Measurements from ENCODE around the gene UNC13A. TPM values are rescaled to one million over a fixed set of nuclear protein-coding genes. Genes with fewer than 3 reads are reported as not detected.

Gene UNC13A
- total RNA-seq, 4 donors from 2014 or later = under 0.01 to 0.40 (median 0.15) TPM

DNA sequence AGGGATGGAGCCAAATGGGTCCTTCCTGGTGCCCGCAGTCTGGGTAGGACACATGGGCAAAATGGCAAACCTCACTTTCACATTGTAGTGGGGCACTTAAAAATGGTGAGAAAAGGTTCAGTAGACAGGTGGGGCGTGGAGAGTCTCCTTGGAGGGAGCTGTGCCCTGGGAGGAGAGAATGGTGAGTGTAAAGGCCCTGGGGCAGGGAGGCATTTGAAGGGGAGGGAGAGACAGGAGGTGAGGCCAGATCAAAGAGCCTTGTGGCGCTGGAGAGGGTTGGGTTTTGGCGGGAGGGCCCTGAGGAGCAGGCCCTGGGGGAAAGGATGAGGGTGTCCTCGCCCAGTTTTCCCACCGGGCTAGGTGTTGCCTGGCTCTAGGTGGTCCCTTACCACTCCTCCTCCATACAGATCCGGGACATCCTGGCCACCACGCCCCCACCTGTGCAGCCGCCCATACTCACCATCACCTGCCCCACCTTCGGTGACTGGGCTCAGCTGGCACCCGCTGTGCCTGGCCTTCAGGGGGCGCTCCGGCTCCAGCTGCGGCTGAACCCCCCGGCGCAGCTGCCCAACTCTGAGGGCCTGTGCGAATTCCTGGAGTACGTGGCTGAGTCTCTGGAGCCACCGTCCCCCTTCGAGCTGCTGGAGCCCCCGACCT, 37.4 kb upstream of the UNC13A start:
- 83% methylated on average over 5 of the region's 21 CpGs; no CpG with 5 or more reads in 1 of the 2 donors for WGBS, 2 donors (ENCODE audit: low coverage in 1 of 2)
- Histone ChIP-seq H3K4me1 (peaks cover 0 to 39% (median 21%) of the 10 kb centered on the region in 3 donors), H3K27me3 (no peaks in the 10 kb centered on the region), H3K4me3 (no peak overlapping the region), H3K36me3 (peaks cover 0 to 82% of the 10 kb centered on the region in 2 donors), H3K27ac (no peak overlapping the region), H3K9me3 (no peaks in the 10 kb centered on the region)
- TF ChIP-seq CTCF (IDR thresholded peaks at IDR 0.05) (no peak), POLR2AphosphoS5 (IDR thresholded peaks at IDR 0.05) (no peak), EP300 (IDR thresholded peaks at IDR 0.05) (no peak), POLR2A (IDR thresholded peaks at IDR 0.05) (no peak)
- no peak for ATAC-seq

- Histone ChIP-seq H3K36me3 (peaks cover 0 to 74% of the 10 kb centered on the region in 2 donors), H3K9me3 (no peaks in the 10 kb centered on the region), H3K27ac (no peak overlapping the region), H3K27me3 (no peaks in the 10 kb centered on the region), H3K4me3 (no peak overlapping the region), H3K4me1 (peaks cover 0 to 47% (median 24%) of the 10 kb centered on the region in 3 donors)
- no peak for ATAC-seq
- WGBS, 2 donors (ENCODE audit: low coverage in 1 of 2) = no CpG with 5 or more reads among the region's 7 CpGs
- TF ChIP-seq POLR2A (IDR thresholded peaks at IDR 0.05) (no peak), EP300 (IDR thresholded peaks at IDR 0.05) (no peak), POLR2AphosphoS5 (IDR thresholded peaks at IDR 0.05) (no peak), CTCF (IDR thresholded peaks at IDR 0.05) (no peak)
Measured at GRCh38 chr19:17724655-17725054, 36.5 kb upstream of the UNC13A start.

DNA sequence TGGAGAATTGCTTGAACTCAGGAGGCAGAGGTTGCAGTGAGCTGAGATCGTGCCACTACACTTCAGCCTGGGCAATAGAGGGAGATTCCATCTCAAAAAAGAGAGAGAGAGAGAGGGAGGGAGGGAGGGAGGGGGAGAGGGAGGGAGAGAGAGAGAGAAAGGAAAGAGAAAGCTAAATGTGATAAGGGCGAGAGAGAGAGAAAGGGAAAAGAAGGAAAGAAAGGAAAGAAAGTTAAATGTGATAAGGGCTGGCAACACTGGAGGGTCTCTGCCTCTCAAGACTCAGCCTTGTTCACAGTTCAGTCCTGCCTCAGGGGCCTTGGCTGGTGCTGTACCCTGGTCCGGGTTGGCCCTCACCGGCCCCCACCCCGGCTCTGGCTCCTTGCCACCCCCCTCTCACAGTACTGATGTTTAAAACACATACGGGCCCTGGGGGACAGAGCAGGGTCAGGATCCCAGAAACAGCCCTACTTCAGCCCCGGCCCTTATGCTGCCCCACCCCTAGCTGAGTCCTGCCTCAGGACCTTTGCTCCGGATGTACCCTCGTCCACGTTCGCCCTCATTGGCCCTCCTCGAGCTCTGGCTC, 34.6 kb upstream of the UNC13A start:
- peak overlapping the region in 1 of 4 donors; percentile 21 for H3K27ac ChIP-seq
- H3K4me1 ChIP-seq = peaks cover 0 to 62% (median 25%) of the 10 kb centered on the region in 3 donors
- peaks cover 0 to 54% of the 10 kb centered on the region in 2 donors for H3K36me3 ChIP-seq
- no peaks in the 10 kb centered on the region for H3K27me3 ChIP-seq
- WGBS, 2 donors (ENCODE audit: low coverage in 1 of 2) = 40 to 59% methylated on average over 1 to 7 of the region's 12 CpGs
- no peak for TF ChIP-seq CTCF (IDR thresholded peaks at IDR 0.05)
- no peak for TF ChIP-seq EP300 (IDR thresholded peaks at IDR 0.05)
- no peak overlapping the region for H3K4me3 ChIP-seq
- no peak for ATAC-seq
- H3K9me3 ChIP-seq = no peaks in the 10 kb centered on the region

DNA sequence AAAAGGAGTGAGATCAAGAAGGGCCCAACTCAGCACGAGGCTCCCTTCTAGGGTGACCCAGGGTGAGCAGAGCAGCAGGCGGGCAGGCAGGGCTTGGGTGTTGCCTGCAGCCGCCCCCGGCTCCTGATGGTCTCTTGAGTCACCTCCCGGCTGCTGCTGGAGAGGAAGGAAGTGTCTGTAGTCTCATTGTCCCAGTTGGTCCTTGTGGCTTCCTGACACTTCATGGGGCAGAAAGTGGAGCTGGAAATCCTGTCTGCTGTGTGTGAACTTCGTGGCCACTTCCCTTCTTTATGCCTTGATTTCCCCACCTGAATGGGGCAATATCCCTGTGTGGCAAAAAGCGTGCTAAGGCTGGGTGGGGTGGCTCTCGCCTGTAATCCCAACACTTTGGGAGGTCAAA, 33.7 kb upstream of the UNC13A start:
- no peaks in the 10 kb centered on the region for H3K9me3 ChIP-seq
- WGBS, 2 donors (ENCODE audit: low coverage in 1 of 2) = 73% methylated on average over 2 of the region's 8 CpGs; no CpG with 5 or more reads in 1 of the 2 donors
- ATAC-seq = no peak
- peaks cover 0 to 65% (median 28%) of the 10 kb centered on the region in 3 donors for H3K4me1 ChIP-seq
- TF ChIP-seq POLR2AphosphoS5 (IDR thresholded peaks at IDR 0.05) (no peak), EP300 (IDR thresholded peaks at IDR 0.05) (no peak), POLR2A (IDR thresholded peaks at IDR 0.05) (no peak), CTCF (IDR thresholded peaks at IDR 0.05) (no peak)
- H3K4me3 ChIP-seq = peak overlapping the region in 1 of 2 donors; percentile 95
- peak overlapping the region in 1 of 4 donors; percentile 15 for H3K27ac ChIP-seq
- H3K36me3 ChIP-seq = peaks cover 0 to 45% of the 10 kb centered on the region in 2 donors
- H3K27me3 ChIP-seq = no peaks in the 10 kb centered on the region

Data from gastroesophageal sphincter (tissue), 4 donors.